ENCODE data around the gene KRTAP19-8.

- TF ChIP-seq CTCF (IDR thresholded peaks at IDR 0.05; ENCODE audit: low read depth, low read length) (no peak), EZH2phosphoT487 (IDR thresholded peaks at IDR 0.05; ENCODE audit: low read depth) (no peak)
These were observed 20.0 kb downstream of the KRTAP19-8 start for GRCh38 chr21:31018232-31018631.
